HG03139 (cell line): ENCODE data around the gene ZNHIT2.

Experiments used
- ATAC-seq: cut with Tn5 transposase; IDR thresholded peaks from one replicate; pipeline ENCODE4 v1.9.1; 2021; ENCODE audit not compliant: unreplicated experiment

The ZNHIT2 gene

GRCh38 chr11:65078786-65079342 is 38.6 kb downstream of the ZNHIT2 start:
- no peak for ATAC-seq

- no peak for ATAC-seq
These were observed 39.4 kb downstream of the ZNHIT2 start for GRCh38 chr11:65078151-65078550.

GRCh38 chr11:65077451-65077850 is 40.0 kb downstream of the ZNHIT2 start:
- ATAC-seq, result no peak

GRCh38 chr11:65072631-65072966 is 44.9 kb downstream of the ZNHIT2 start:
- ATAC-seq, result no peak

GRCh38 chr11:65071907-65072630 is 45.4 kb downstream of the ZNHIT2 start:
- ATAC-seq, result no peak

- no peak for ATAC-seq
These were observed 48.3 kb downstream of the ZNHIT2 start for GRCh38 chr11:65069217-65069616.

- ATAC-seq, result no peak
These were observed 50.1 kb downstream of the ZNHIT2 start for GRCh38 chr11:65067446-65067845.

GRCh38 chr11:65066805-65067291 is 50.7 kb downstream of the ZNHIT2 start:
- no peak for ATAC-seq
